ENCODE measurements around the gene DPCD.

DNA sequence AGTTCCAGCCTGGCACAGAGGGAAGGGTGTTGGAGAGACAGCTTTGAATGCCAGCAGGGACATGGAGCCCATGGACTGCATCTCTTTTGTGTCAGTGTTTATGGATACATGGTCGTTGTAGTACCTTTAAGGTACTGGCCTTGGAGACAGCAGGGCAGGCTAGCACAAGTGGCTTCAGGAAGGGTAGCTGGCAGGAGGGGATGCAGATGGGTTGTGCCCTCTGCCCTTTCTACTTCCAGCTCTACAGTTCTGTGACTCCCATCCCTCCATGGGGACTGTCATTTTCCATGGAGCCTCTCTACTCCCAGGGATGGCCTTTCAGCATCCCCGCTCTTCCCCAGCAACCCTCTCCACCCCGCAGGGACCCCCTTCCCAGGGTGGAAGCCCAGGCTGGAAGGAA, 25.1 kb upstream of the DPCD start:
- no peak for TF ChIP-seq JUND (IDR thresholded peaks at IDR 0.05; ENCODE audit: low read length)
- no peak for TF ChIP-seq HDAC2 (IDR thresholded peaks at IDR 0.05; ENCODE audit: borderline replicate concordance in 1 of 2, low read depth in 2 of 2, low read length in 2 of 2)
- no peak for TF ChIP-seq EZH2 (IDR thresholded peaks at IDR 0.05; ENCODE audit: low read depth, low read length, severe bottlenecking)
- TF ChIP-seq TAF1 (IDR thresholded peaks at IDR 0.05; ENCODE audit: low read depth, low read length): no peak
- TF ChIP-seq, protein P1, sequence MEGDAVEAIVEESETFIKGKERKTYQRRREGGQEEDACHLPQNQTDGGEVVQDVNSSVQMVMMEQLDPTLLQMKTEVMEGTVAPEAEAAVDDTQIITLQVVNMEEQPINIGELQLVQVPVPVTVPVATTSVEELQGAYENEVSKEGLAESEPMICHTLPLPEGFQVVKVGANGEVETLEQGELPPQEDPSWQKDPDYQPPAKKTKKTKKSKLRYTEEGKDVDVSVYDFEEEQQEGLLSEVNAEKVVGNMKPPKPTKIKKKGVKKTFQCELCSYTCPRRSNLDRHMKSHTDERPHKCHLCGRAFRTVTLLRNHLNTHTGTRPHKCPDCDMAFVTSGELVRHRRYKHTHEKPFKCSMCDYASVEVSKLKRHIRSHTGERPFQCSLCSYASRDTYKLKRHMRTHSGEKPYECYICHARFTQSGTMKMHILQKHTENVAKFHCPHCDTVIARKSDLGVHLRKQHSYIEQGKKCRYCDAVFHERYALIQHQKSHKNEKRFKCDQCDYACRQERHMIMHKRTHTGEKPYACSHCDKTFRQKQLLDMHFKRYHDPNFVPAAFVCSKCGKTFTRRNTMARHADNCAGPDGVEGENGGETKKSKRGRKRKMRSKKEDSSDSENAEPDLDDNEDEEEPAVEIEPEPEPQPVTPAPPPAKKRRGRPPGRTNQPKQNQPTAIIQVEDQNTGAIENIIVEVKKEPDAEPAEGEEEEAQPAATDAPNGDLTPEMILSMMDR (IDR thresholded peaks at IDR 0.05; ENCODE audit: control extremely low read depth in 1 of 3, insufficient read depth in 1 of 3, low read depth in 1 of 3, low read length in 3 of 3): no peak
- no peak for TF ChIP-seq EP300 (IDR thresholded peaks at IDR 0.05; ENCODE audit: borderline replicate concordance in 1 of 2, low read depth in 2 of 2, low read length in 2 of 2)
- TF ChIP-seq SRF (IDR thresholded peaks at IDR 0.05; ENCODE audit: low read depth, low read length): no peak
- TF ChIP-seq YY1 (IDR thresholded peaks at IDR 0.05; ENCODE audit: low read depth, low read length): no peak
- TF ChIP-seq TEAD4 (IDR thresholded peaks at IDR 0.05; ENCODE audit: low read depth, low read length): no peak
- no peak for TF ChIP-seq ZNF274 (IDR thresholded peaks at IDR 0.05; ENCODE audit: borderline replicate concordance, extremely low read depth, low read length)
- TF ChIP-seq, protein P2, sequence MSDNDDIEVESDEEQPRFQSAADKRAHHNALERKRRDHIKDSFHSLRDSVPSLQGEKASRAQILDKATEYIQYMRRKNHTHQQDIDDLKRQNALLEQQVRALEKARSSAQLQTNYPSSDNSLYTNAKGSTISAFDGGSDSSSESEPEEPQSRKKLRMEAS (IDR thresholded peaks at IDR 0.05): no peak
- no peak for TF ChIP-seq JUN (IDR thresholded peaks at IDR 0.05; ENCODE audit: low read depth, low read length)
- TF ChIP-seq EGR1 (IDR thresholded peaks at IDR 0.05; ENCODE audit: borderline replicate concordance, low read depth, low read length): no peak

Measured in H1 (cell line).